HG02571 (cell line): Measurements from ENCODE around the gene POLR1G.
"Not testable (repeated sequence)": the region's sequence is repeated elsewhere in the genome, so short reads cannot be mapped to it uniquely, and the experiment has no call there.

Experiments used
- ATAC-seq: cut with Tn5 transposase; IDR thresholded peaks from one replicate; pipeline ENCODE4 v1.9.1; 2021; ENCODE audit warnings: mild to moderate bottlenecking, moderate library complexity; ENCODE audit not compliant: unreplicated experiment

The POLR1G gene

GRCh38 chr19:45395821-45396617 is 10.4 kb upstream of the POLR1G start:
- ATAC-seq, result no peak

DNA sequence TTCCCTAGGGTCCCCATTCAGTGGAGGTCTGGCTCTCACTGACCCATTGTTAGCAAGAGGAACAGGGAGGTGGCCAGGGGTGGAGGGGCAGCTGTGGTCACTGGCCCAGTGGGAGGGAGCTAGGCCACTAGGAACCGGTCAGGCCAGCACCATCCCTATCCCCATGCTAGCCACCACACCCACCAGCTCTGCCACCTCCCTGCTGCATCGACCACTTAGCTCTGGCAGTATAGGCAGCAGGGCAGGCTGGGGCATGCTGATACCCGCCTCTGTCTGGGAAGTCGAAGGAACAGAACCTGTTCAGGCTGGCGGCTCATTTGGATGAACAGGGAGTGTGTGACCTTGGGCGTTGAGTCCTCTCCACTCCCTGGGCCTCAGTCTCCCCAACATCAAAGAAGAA is 6.3 kb upstream of the POLR1G start:
- ATAC-seq, result no peak

DNA sequence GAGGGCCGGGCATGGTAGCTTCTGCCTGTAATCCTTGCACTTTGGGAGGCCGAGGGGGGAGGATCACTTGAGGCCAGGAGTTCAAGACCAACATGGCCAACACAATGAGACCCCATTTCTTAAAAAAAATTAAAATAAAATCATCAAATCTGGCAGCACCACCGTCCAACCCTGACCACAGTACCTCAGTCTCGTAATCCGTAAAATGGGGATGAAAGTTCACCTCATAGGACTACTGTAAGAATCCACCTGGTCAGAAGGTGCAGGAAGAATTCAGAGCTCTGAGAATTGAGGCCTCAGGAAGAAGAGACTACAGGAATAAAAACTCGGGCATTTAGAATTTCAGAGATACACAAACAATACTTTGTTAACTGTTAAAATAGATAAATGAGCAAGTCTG is 4.6 kb upstream of the POLR1G start:
- no peak for ATAC-seq

DNA sequence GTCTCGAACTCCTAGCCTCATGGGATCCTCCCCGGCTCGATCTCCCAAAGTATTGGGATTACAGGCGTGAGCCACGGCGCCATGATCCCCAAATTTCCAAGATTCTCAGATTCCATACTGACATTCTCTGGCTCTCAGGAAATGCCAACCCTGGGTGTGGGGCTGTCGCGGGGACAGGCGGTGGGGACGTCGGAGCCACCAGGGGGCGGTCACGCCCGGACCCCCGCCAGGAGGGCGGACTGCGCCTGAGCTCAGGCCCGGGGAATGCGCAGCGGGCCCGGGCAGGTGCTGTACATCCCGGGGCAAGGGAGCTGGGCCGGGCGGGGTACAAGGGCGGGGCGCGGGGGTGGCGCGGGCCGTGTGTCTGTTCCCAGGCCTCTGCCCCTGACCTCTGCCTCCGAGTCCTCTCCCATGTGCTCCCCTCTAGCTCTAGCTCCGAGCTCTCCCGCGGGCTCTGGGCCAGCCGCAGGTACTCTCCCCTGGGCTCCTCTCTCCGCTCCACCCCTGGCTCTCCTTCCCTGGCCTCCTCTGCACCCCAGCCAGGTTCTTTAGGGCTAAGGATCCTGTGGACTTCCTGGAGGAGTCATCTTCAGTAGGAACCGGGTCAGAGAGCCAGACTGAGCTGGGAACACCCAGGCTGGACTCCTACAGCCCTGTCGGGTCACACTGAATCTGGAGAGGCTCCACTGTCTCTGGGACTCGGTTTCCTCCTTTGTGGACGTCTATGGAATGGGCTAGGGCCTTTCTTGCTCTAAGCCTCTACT is 4.0 kb upstream of the POLR1G start:
- ATAC-seq, result no peak

DNA sequence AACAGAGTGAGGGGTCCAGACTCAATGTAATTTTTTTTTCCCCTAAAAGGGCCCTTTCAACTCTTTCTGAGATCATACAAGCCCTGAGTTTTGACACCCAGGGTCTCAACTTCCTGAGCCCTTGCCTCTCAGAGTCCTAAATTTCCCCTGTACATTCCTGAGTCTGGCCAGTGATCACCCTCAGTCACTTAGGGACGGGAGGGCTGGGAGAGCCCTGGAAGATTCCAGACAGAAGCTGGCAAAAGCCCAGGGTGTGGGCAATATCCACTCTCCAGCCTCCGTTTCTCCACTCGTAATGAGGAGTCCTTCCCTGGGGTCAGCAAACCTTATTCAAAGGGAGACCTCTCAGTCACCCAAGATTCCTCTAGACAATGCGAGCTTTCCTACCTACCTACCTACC is 3.2 kb upstream of the POLR1G start:
- no peak for ATAC-seq

DNA sequence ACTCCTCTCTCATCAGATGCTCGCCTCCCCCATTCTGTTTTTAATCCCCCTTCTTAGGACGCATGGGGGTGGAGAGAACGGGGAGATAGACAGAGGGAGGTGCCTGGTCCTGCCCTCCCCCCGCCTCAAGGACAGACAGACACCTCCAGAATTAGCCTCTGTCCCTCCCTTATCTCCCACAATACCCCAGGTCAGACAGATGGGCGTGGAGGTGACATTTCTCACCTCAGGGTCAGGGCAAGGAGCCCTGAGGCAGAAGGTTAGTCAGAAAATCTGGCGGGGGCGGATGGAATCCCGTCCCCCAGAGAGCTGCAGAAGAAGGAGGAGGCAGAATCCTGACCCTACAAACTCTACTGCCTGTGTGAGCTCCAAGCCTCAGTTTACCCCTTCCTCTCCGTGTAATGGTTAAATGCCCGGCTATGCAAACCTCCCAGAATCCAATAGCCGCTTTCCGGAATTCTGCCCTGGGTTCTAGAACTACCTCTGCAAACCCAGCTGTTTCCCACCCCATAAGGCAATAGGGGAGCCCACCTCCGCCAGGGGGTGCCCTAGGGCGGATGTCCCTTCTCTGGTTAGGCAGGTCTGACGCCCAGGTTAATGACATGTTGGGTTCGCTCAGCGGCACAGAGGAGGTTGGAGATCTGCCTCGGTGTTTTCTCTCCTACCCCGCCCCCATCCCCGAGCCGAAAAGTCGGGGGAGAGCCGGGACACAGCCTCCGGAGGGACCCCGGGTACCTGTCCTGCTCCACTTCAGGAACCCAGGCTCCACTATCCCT is 2.5 kb upstream of the POLR1G start:
- ATAC-seq, result no peak

DNA sequence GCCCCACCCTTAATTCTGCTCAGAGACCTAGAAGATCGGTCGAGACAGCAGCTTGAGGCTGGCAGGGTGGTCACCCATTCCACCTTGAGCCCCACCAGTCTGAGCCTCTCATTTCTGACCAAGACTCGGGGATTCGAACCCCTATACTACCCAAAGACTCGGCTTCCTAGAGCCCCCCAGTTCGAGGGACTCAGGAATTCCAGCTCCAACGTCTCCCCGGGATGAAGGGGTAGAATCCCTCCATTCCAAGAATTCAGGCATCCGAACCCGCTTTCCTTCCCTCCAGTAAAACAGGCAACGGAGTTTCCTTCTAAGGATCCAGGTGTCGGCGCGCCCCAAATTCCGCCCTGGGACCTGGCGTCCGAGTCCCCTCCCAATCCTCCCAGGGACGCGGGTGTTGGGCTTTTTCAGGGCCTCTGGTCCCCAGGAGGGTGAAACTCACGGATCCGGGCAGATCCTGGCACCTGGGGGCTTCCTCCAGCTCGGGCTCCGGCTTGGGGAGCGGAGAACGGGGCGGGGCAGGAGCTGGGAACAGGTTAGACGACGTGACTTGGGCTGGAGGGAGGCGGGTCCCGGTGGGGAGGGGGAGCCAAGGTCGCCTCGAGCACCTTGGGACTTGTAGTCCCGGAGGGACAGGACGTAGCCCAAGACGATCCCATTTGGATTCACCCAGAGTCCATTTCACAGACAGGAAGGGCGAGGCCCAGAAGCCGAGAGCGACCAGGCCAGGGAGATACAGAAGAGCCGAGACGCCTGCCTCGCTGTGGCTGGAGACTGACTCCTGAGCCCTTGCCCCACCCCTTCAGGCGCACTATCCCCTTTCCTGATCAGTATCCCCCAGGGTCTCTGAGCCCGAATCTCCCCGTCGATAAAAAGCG is 1.6 kb upstream of the POLR1G start, which contains the start of gene PPP1R13L:
Gene PPP1R13L, minus strand, starts transcription at position 513 of the 878 bp plus-strand sequence. CDS start 6,751 bp downstream, outside the sequence.
- ATAC-seq, result no peak

DNA sequence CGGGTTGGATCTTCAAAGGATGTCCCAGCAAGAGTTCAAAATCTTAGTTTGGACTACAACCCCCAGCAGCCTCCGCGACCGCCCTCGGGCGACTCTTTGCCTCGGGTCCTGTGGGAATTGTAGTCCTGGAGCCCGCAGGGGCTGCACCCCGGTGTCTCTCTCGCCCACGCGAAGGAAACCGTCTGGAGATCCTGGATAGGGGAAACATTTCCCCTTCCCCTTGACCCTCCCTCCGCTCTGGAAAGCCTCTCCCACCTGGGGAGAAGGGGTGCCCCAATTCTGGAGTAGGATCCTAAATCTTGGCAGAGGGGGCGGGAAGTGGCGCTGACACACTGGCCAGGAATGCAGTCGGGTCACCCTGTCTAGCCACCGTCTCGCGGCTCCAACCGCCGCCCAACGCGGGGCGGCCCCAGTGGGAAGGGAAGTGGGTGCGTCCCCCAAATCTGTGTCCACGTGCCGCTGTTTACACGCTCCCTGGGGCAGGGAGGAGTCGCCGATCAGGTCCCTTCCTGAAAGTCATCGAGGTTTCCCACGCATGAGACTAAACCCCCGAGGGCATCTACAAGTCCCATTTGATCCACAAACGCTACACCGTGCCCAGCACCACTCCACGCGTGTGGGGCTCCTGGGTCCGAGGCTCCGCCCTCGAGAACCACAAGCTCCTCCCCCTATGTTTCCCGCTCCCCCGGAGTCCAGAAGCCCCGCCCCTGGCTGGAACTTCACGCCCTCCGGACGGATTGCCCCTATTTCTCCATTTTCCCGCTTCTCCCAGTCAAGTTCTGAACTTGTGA is 814 bp upstream of the POLR1G start:
- peak; percentile 40 for ATAC-seq

DNA sequence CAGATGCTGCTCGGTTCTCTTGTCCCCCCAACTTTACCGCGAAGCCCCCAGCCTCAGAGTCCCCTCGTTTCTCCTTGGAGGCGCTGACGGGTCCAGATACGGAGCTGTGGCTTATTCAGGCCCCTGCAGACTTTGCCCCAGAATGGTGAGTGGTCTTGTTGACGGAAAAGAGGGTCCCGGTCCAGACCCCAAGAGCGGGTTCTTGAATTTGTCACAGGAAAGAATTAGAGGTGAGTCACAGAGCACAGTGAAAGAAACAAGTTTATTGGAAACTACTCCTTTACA is 589 bp downstream of the POLR1G start:
- no peak for ATAC-seq

- ATAC-seq, result not testable (repeated sequence)
Measured at GRCh38 chr19:45407585-45407984, 1.1 kb downstream of the POLR1G start.

- ATAC-seq, result no peak
Measured at GRCh38 chr19:45408121-45408520, 1.7 kb downstream of the POLR1G start.

DNA sequence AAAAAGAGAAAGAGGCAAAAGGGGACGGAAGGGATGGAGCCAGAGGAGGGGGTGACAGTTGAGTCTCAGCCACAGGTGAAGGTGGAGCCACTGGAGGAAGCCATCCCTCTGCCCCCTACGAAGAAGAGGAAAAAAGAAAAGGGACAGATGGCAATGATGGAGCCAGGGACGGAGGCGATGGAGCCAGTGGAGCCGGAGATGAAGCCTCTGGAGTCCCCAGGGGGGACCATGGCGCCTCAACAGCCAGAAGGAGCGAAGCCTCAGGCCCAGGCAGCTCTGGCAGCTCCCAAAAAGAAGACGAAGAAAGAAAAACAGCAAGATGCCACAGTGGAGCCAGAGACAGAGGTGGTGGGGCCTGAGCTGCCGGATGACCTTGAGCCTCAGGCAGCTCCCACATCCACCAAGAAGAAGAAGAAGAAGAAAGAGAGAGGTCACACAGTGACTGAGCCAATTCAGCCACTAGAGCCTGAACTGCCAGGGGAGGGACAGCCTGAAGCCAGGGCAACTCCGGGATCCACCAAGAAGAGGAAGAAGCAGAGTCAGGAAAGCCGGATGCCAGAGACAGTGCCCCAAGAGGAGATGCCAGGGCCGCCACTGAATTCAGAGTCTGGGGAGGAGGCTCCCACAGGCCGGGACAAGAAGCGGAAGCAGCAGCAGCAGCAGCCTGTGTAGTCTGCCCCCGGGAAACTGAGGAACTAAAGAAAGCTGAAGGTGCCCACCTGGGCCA is 2.5 kb downstream of the POLR1G start:
- ATAC-seq, result no peak

- ATAC-seq, result no peak
Measured at GRCh38 chr19:45409557-45409920, 3.1 kb downstream of the POLR1G start.

GRCh38 chr19:45410330-45410729 is 3.9 kb downstream of the POLR1G start:
- not testable (repeated sequence) for ATAC-seq

- no peak for ATAC-seq
Measured at GRCh38 chr19:45413497-45413896, 7.1 kb downstream of the POLR1G start.

DNA sequence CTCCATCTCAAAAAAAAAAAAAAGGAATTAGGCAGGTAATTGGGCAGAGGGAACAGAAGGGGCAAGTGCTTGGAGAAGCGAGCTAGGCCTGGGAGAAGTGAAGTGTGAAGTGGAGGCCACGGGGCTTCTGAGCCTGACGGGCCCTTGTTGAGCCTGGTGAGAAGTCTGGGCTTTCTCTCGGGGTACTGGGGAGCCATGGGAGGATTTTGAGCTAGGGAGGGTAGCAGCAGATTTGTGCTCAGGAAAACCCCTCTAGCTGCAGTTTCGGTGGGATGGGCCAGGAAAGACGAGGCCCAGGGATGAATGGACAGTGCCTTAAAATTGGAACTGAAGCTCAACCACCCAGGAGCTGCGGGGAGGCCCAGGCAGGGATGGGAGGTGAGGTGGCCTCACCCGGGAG is 8.0 kb downstream of the POLR1G start:
- no peak for ATAC-seq

- ATAC-seq, result no peak
Measured at GRCh38 chr19:45417151-45417550, 10.7 kb downstream of the POLR1G start.

DNA sequence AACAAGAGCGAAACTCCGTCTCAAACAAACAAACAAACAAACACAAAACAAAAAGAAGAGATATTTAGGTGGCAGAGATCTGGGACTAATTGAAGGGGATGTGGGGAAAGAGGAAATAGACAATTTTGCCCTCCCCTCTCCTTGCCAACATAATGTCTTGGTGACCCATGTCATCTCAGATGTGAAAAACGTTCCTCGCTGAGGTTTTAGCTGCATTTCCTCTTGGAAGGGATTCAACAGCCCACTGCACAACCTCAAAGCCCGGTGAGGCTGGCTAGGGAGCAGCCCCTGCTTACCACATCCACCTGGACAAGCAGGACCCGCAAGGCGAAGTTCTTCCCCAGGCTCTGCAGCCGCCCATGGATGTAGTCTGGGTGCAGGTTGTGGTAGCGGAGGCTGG is 12.4 kb downstream of the POLR1G start:
- no peak for ATAC-seq

DNA sequence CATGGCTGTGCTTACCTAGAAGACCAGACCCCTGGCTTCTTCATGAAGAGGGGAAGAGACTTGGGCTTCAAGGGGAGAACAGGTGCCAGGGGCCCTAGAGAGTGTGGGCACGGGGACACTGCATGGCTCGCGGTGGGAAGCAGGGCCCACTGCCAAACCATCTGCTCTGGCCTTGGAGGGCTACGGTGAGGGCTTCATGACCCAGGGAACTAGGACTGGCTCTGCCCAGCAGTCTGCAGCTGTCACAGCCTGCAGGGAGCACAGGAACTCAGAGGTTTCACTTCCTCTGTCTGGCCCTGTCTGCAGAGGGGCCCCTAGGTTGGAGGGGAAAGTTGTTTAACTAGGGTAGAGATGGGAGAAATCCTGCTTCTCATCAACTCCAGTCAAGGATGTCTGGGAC is 13.0 kb downstream of the POLR1G start:
- peak; percentile 40 for ATAC-seq
